CD4-positive, alpha-beta T cell treated with Interferon gamma for 1 hour (primary cell): Measurements from ENCODE around the gene LIMCH1.
"Not testable (repeated sequence)": the region's sequence is repeated elsewhere in the genome, so short reads cannot be mapped to it uniquely, and the experiment has no call there.

Experiments used
- DNase-seq: peaks from one replicate; pipeline ENCODE4 v3.0.0-alpha.2; 2020

LIMCH1 gene

DNA sequence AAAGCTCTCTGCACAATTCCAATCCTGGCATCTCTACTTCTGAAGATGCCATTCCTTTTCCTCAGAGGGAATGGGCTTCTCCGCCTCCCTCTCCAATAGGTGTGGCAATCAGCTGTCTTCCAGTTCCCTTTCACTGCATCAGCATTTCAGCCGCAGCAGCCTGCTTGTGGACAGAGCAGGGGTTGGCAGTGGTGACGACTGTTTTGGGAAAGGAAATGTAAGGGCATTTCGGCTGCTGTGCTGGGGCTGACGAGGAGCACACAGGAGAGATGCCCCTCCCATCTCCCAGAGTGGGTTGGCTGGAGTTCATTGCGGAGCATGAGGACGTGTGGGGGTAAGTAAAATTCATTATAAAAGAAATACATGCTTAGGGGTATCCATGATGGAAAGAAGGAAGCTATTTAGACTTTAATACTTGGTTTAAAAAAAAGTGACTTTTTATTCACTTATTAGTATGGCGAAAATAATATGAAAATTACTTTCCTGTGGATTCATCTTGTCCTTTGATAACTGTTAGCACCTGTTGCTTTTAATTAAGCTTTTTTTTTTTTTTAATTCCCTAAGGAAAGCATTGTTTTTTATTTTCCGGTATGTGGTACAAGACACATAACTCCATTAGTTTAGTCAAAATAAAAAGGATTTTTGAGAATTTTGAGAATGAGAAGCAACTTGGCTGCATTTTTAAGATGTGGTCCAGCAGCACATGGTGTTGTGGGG, at the start of gene LIMCH1:
LIMCH1 (plus strand) TSS at position 141 of the 717 bp plus-strand sequence. CDS start 67,839 bp downstream, outside the sequence.
- DNase-seq: no peak

DNA sequence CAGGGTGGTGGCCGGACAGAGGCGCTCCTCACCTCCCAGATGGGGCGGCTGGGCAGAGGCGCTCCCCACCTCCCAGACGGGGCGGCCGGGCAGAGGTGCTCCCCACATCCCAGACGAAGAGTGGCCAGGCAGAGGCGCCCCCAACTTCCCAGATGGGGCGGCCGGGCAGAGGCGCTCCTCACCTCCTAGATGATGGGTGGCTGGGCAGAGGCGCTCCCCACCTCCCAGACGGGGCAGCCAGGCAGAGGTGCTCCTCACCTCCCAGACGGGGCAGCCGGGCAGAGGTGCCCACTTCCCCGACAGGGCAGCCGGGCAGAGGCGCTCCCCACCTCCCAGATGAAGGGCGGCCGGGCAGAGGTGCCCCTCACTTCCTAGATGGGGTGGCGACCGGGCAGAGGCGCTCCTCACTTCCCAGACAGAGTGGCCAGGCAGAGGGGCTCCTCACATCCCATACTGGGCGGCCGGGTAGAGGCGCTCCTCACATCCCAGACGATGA, 46.8 kb upstream of the LIMCH1 start:
- not testable (repeated sequence) for DNase-seq

GRCh38 chr4:41496977-41497376, 41.0 kb upstream of the LIMCH1 start:
- DNase-seq: no peak

- no peak for DNase-seq
These were observed 39.8 kb upstream of the LIMCH1 start for GRCh38 chr4:41498177-41498576.

DNA sequence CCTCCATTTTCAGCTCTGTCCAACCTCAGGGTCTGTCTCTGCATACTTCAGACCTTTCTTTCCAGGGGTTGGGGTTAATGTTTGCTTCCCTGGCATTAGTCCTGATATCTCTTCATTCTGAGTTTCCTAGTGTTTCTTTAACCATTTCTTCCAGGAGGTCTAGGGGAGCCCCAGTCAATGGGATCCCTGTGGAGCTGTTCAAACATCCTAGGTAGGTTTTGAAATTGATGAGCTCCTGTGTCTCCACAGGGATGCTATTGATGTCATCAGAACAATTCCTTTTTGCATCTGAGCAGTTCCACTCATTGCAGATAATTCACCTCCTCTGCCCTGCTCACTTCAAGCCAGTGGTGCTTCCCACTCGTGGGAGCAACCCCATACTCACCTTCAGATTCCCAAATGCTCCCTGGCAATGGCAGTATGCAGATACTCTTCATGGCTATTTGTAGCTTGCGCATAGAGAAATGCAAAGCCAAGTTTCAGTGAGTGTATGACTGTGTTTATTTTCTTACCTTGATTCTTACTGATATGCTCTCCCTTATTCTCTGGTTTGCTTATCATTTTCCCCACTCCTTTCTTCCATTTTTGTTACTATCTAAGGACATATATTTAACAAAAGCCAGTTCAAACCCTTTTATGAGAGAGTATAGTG, 33.7 kb upstream of the LIMCH1 start:
- DNase-seq: no peak

- no peak for DNase-seq
These were observed 32.7 kb upstream of the LIMCH1 start for GRCh38 chr4:41505161-41505661.

DNA sequence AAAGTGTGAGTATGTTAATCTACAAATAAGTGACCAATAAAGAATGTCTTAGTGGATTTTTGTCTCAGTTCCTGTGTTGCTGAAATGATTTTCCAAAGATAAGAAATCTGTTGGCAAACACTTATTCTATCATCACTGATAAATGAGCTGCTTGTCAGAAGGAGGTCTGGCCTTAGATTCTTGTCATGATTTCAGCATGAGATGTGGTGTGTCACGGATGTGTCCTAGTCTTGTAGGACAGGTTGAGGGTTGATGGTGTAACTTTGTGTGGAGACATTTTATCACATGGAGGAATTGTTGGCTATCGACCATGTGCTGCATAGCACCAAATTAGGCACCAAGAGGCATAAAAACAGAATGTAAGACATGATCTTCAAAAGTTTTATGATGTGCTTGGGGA, 31.8 kb upstream of the LIMCH1 start:
- no peak for DNase-seq

- no peak for DNase-seq
These were observed 30.5 kb upstream of the LIMCH1 start for GRCh38 chr4:41507291-41507947.

DNA sequence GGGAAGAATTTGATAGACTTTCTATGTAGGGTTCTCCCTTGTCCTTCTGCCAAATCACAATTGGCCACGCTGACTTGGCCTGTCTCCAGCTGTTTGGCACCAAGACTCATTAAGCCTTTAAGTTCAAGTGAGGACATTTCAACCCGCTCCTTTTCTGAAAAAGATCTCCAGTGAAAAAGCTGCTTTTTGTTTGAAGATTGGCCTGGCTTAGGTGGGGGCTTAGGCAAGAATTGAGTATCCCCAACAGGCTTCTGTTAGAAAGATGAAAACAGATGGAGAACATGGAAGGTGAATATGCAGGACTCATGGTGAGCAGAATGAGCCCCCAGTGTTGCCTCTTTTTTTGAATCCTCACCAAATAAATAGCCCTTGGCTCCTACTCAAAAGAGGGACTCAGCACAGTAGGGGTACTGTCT, 28.5 kb upstream of the LIMCH1 start:
- DNase-seq: no peak

DNA sequence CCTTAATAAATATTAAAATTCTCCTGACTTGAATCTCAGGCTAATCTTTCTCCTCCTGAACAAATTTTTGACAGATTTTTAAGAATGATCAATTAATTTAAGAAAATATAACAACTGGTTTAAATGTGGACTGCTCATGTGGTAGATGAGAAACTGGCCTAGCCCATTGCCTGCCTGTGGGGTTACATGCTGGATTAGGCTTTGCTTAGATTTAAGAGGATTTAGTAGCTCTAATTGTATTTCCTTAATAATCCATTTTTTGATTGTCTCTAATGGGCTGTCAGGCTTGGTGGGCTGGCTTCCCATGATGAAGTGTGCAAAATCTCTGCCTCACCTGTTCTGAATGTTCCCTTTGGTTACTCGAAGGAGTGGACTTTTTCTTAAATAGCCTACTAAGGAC, 27.8 kb upstream of the LIMCH1 start:
- no peak for DNase-seq

- no peak for DNase-seq
These were observed 25.8 kb upstream of the LIMCH1 start for GRCh38 chr4:41512136-41512535.

- no peak for DNase-seq
These were observed 25.4 kb upstream of the LIMCH1 start for GRCh38 chr4:41512596-41512995.

- DNase-seq: no peak
These were observed 23.8 kb upstream of the LIMCH1 start for GRCh38 chr4:41514169-41514568.

- DNase-seq: peak; percentile 5
These were observed 23.0 kb upstream of the LIMCH1 start for GRCh38 chr4:41514766-41515481.

DNA sequence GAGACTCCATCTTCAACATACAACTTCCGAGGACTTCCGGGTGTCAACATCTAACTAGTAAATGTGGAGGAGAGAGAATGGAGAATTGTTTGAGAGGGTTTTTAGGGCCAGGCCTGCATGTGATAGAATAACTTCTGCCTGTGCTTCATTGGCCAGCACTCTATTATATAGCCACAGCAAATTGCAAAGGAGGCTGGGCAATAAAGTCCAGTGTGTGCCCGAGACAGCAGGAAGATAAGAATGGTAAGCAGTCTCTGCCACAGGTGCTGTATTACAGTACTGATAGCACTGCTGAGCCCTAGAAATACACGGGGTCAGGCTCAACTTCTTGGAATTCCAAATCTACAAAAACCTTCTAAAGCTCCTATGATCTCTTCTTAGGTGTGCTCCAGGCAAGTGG, 20.8 kb upstream of the LIMCH1 start:
- DNase-seq: no peak

DNA sequence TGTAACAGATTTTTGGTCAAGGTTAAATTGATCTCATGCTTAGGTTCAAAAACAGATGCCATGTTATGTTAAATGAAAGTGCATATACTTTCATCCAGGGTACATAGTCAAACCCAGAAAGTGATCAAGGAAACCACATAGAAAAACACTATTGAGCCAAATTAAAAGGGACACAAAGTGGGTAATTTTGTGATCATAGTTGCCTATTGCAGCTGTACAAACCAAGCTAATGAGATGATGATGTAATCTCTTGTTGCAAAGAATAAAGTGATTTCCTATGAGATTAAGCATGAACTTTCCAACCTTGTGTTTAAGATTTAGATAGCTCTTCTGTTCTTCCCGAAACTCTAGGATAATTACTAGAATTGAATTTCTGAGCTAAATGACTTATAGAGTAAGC, 20.2 kb upstream of the LIMCH1 start:
- DNase-seq: no peak

GRCh38 chr4:41524425-41524824, 13.5 kb upstream of the LIMCH1 start:
- no peak for DNase-seq

DNA sequence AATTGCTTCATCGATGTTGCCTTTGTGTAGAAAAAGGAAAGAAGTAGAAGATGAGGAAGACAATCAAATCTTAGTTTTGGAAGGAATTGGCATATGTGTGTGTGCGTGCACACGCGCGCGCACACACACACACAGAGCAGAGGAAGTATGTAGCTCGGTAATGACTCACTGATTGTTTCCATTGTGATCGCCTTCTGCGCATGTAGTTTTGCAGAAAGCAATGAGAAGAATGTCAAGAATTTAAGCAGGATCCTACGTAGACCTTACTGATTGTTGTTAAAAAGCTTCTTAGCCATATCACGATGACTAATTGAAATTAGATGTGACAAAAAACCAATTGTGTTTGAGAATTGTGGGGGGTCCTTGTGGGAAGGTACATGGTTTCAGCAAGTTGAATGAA, 12.8 kb upstream of the LIMCH1 start:
- no peak for DNase-seq

DNA sequence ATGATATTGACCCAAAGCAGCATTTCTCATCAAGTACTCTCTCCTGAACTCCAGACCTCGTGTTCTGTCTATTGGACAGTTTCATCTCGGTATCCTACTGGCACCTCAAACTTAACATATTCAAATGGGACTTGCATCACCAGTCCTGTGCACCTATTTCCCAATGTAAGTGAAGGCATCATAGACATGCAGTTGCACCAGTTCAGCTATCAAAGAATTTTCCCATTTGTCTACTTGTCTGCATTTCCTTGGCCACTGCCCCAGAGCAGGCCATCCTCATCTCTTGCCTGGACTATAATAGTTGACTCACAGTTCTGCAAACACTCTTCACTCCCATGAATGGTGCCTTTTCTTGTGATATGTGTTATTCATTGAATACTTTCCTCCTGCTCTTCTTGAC, 11.3 kb upstream of the LIMCH1 start:
- no peak for DNase-seq

GRCh38 chr4:41528512-41529205, 9.3 kb upstream of the LIMCH1 start:
- DNase-seq: no peak

DNA sequence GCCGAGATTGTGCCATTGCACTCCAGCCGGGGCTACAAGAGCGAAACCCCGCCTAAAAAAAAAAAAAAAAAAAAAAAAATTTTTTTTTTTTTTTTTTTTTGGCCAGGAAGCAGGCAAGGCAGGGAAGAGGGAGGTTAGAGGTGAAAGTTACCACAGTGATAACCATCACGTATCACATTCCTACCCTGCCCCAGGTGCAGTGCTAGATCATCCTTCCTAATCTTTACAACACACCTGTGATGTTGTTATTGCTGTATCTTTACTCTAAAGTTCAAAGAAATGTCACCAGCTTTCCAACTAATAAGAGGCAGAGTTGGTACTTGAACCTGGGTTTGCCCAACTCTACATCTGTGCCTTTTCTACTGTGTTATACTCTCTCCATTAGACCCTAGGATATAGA, 7.2 kb upstream of the LIMCH1 start:
- DNase-seq: no peak

DNA sequence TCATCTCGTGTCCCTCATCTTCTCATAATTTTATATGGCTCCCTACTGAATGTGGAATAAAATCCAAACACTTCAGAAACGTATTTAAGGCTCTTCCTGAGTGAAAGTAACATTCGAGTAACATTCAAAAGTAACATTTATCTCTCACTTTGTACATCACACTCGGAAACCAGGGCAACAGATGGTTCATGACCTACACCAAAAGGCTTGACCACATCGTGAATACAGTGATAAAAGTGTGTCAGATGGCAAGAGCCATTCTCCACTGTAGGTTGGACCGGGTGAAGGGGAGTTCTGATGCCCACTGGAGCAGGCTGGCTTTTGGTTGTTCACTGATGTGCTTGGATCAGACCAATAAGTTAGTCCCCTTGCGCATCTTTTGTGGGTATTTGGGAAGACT, 5.6 kb upstream of the LIMCH1 start:
- DNase-seq: no peak

GRCh38 chr4:41532882-41533281, 5.1 kb upstream of the LIMCH1 start:
- DNase-seq: no peak
